ENCODE measurements around the gene EPOP.
A peak's percentile ranks its signal among the peaks of the same experiment; 100 is the strongest.

The EPOP gene

GRCh38 chr17:38705803-38706504 lies 31.2 kb upstream of the EPOP start:
- peak; percentile 57 to 58 for DNase-seq

- no peak for DNase-seq
Measured at GRCh38 chr17:38705523-38705802, 30.7 kb upstream of the EPOP start.

GRCh38 chr17:38704606-38705522 lies 30.1 kb upstream of the EPOP start, which contains the start of gene MLLT6:
Gene MLLT6 (plus strand): TSS chr17:38705273. CDS start chr17:38705633, 360 bp downstream.
- peak; percentile 80 to 92 for DNase-seq

- DNase-seq: peak; percentile 89 to 93
Measured at GRCh38 chr17:38703742-38704605, 29.2 kb upstream of the EPOP start.

GRCh38 chr17:38702916-38703741 lies 28.4 kb upstream of the EPOP start:
- peak; percentile 33 to 50 for DNase-seq

- peak; percentile 76 to 81 for DNase-seq
Measured at GRCh38 chr17:38702166-38702915, 27.6 kb upstream of the EPOP start.

GRCh38 chr17:38701504-38702165 lies 26.9 kb upstream of the EPOP start:
- peak; percentile 71 to 91 for DNase-seq

GRCh38 chr17:38698760-38699159 lies 24.0 kb upstream of the EPOP start:
- no peak for DNase-seq

GRCh38 chr17:38697061-38697820 lies 22.5 kb upstream of the EPOP start:
- DNase-seq: no peak

GRCh38 chr17:38693700-38694329 lies 19.1 kb upstream of the EPOP start:
- DNase-seq: no peak

- DNase-seq: no peak
Measured at GRCh38 chr17:38691154-38691553, 16.4 kb upstream of the EPOP start.

GRCh38 chr17:38690386-38690785 lies 15.6 kb upstream of the EPOP start:
- DNase-seq: no peak

GRCh38 chr17:38687286-38687685 lies 12.5 kb upstream of the EPOP start:
- DNase-seq: no peak

GRCh38 chr17:38685491-38685890 lies 10.7 kb upstream of the EPOP start:
- DNase-seq: no peak

GRCh38 chr17:38681096-38681495 lies 6.3 kb upstream of the EPOP start:
- no peak for DNase-seq

GRCh38 chr17:38677819-38678218 lies 3.1 kb upstream of the EPOP start:
- no peak for DNase-seq

- DNase-seq: peak; percentile 80 to 81
Measured at GRCh38 chr17:38676706-38677504, 2.1 kb upstream of the EPOP start.

GRCh38 chr17:38674014-38674748 lies 576 bp downstream of the EPOP start:
- DNase-seq: peak; percentile 48 to 52

Measured in stimulated activated CD4-positive, alpha-beta T cell treated with anti-CD3 and anti-CD28 coated beads, Interleukin-4, amount 100 ng/mL, for 4 hours (primary cell).